Stomach smooth muscle (tissue), 2 donors: ENCODE data around the gene CILP2.

Experiments used
- H3K27ac ChIP-seq: one replicate; pipeline ENCODE4 v1.7.0; 2013; ENCODE audit warnings: mild to moderate bottlenecking, low read length, inconsistent platforms
- H3K27me3 ChIP-seq, 2 donors: one replicate each; pipeline ENCODE4 v1.7.0; 2013; ENCODE audit warnings: low read length in 2 of 2; ENCODE audit not compliant: insufficient read depth in 2 of 2, control insufficient read depth in 1 of 2
- H3K36me3 ChIP-seq, 2 donors: one replicate each; pipeline ENCODE4 v1.7.0; 2013; ENCODE audit warnings: low read length in 2 of 2; ENCODE audit not compliant: control insufficient read depth in 2 of 2, insufficient read depth in 2 of 2
- H3K4me1 ChIP-seq: one replicate; pipeline ENCODE4 v1.7.0; 2013; ENCODE audit warnings: low read length; ENCODE audit not compliant: control insufficient read depth, insufficient read depth
- H3K4me3 ChIP-seq, 2 donors: one replicate each; pipeline ENCODE4 v1.7.0; 2013; ENCODE audit warnings: low read length in 2 of 2
- H3K9ac ChIP-seq, 2 donors: one replicate each; pipeline ENCODE4 v1.7.0; 2013; ENCODE audit warnings: low read length in 2 of 2, mild to moderate bottlenecking in 1 of 2
- H3K9me3 ChIP-seq, 2 donors: one replicate each; pipeline ENCODE4 v1.7.0; 2013; ENCODE audit warnings: low read length in 2 of 2; ENCODE audit not compliant: control insufficient read depth in 2 of 2
- donor health status: healthy.
- donor health status: Pancreatic carcinoma.

Gene CILP2

DNA sequence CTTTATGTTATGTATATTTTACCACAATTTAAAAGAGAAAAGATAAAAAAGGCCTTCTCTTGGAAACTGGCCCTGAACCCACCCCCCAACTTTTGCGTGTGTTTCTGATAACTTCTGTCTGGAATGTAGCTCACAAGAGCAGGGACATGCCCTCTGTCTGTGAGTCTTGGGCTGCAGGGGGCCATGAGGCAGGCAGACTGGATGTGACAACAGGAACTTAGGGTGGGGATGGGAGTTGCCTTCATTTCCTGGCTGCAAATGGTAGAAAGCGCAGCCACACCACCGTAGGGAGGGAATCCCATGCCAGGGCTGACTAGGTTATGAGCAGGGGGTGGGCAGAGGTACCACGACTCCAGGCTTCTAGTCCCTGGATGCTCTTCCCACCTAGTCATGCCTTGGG lies 21.9 kb downstream of the CILP2 start:
- H3K4me3 ChIP-seq: no peak overlapping the region
- no peak overlapping the region for H3K27ac ChIP-seq
- H3K27me3 ChIP-seq: no peaks in the 10 kb centered on the region
- no peaks in the 10 kb centered on the region for H3K9me3 ChIP-seq
- H3K4me1 ChIP-seq: no peaks in the 10 kb centered on the region
- no peak overlapping the region for H3K9ac ChIP-seq
- H3K36me3 ChIP-seq: no peaks in the 10 kb centered on the region

DNA sequence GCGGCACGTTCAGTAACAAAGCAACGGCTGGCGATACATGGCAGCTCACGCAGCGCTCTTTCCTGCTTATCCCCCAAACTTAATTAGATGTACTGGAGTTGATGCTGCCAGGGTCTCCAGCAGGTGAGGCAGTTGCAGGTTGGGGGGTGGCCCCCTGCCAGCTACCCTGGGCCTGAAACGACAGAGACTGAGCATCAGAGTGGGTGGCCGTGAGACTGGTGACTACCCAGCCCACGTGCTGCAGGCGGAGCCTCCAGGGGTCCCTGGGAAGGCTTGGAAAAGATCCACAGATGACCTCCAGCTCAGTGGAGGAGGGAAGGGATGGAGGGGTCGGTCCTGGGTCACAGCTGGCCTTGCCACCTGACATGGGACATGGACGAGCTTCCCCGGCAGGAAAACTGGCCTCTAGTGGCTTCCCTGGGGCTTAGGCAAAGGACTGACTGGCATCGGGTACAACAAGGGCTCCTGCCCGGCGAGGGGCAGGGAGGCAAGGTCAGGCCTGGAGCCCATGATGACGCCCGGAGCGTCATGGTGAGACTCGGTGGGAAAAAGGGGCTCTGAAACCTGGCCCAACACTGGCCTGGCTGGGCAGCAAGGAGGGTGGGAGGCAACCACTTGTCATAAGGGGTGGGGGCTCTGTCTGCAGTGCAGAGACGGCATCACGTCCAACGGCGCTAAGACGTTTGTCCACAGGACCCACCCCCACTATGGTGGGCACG lies 24.0 kb downstream of the CILP2 start:
- H3K27ac ChIP-seq: no peak overlapping the region
- no peaks in the 10 kb centered on the region for H3K9me3 ChIP-seq
- no peak overlapping the region for H3K4me3 ChIP-seq
- no peaks in the 10 kb centered on the region for H3K4me1 ChIP-seq
- H3K27me3 ChIP-seq: no peaks in the 10 kb centered on the region
- H3K36me3 ChIP-seq: no peaks in the 10 kb centered on the region
- H3K9ac ChIP-seq: no peak overlapping the region

DNA sequence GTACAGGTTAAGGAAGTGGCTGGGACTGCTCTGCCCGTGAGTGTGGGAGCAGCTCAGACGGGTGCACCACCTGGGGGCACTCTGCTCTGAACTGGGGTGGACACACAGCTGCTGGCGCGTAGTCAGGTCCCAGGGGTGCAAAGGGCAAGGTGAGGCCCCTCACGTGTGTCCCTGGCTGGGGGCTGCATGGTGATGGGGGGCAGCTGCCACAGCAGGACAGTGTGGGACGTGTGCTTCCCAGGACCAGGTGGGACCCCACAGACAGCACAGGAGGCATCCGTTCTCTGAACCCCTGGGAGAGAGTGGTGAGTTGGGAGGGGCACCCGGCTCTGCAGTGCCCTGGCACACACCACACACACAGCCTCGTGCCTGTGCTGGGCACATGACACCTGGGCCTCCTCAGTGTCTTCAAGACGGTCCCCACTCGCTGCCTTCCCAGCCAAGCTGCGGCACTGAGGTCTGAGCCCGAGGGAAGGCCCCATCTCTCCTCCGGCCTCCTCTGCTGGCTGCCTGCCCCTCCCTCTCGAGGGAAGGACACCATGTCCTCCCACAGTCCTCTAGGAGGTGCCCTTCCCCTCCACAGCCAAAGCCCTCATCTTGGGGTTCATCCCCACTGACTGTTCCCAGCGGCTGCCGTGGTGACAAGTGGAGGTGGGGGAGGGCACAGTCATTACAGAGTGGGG lies 24.7 kb downstream of the CILP2 start:
- Histone ChIP-seq H3K4me1 (no peaks in the 10 kb centered on the region), H3K27me3 (no peaks in the 10 kb centered on the region), H3K36me3 (no peaks in the 10 kb centered on the region), H3K4me3 (no peak overlapping the region), H3K9me3 (no peaks in the 10 kb centered on the region), H3K27ac (no peak overlapping the region), H3K9ac (no peak overlapping the region)

DNA sequence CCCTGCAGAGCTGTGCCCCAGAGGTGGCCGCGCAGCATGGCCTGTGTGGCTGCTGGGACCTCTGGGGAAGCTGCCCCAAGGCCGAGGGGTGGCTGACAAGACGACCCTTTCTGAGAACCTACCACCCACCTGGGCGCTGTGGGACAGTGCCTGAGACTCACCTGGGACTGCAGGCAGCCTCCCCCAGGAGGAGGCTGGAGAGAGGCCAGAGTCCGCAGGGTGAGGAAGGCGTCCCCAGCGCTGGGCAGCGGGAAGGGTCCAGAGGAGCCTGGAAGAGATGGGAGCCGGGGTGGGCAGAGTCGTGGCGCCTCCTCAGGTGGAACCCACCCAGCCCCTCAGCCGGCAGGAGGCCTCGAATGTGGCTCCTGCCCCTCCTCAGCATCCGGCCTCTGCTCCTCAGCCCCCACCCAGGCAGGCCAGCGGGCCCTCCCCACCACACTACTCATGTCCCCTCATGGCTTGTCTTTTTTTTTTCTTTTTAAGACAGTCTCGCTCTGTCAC lies 25.3 kb downstream of the CILP2 start:
- no peak overlapping the region for H3K4me3 ChIP-seq
- no peaks in the 10 kb centered on the region for H3K36me3 ChIP-seq
- H3K4me1 ChIP-seq: no peaks in the 10 kb centered on the region
- no peaks in the 10 kb centered on the region for H3K9me3 ChIP-seq
- no peaks in the 10 kb centered on the region for H3K27me3 ChIP-seq
- H3K27ac ChIP-seq: no peak overlapping the region
- H3K9ac ChIP-seq: no peak overlapping the region

DNA sequence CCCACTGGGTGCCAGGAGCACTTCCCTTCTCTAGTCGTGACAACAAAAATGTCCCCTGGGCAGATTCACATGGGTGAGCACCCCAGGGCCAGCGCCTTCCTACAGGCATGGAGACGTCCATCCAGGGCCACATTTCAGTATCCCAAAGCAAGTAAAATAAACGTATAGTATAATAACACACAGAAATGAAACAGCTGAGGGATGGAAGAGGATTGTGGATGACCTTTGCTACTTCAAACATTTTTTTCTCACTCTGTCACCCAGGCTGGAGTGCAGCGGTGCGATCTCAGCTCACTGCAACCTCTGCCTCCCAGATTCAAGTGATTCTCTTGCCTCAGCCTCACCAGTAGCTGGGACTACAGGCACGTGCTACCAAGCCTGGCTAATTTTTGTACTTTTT lies 28.2 kb downstream of the CILP2 start:
- no peaks in the 10 kb centered on the region for H3K9me3 ChIP-seq
- no peak overlapping the region for H3K27ac ChIP-seq

DNA sequence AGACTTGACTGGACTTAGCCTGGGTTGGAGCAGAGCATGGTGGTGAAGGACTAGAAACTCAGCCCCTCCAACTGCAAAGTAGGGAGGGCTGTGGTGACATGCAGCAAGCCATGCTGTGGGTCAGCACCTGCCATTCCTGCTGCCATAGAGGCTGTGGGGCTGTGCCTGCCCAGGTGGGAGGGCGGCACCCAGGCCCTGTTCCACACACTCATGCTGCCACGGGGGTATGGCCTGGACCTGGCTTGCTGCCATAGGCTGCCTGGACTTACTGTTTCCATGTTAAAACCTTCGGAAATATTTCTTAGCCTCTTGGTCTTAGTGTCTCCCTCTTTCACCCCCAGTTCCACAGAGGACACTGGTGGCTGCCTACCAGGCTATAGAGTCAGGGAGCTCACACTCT lies 29.3 kb downstream of the CILP2 start:
- H3K36me3 ChIP-seq: no peaks in the 10 kb centered on the region
- no peaks in the 10 kb centered on the region for H3K27me3 ChIP-seq
- no peak overlapping the region for H3K4me3 ChIP-seq
- no peak overlapping the region for H3K27ac ChIP-seq
- H3K9ac ChIP-seq: no peak overlapping the region
- no peaks in the 10 kb centered on the region for H3K9me3 ChIP-seq
- no peaks in the 10 kb centered on the region for H3K4me1 ChIP-seq

More for the DNA sequence above, 28.2 kb downstream of the CILP2 start:
- Histone ChIP-seq H3K9ac (no peak overlapping the region), H3K4me1 (no peaks in the 10 kb centered on the region), H3K36me3 (no peaks in the 10 kb centered on the region), H3K4me3 (no peak overlapping the region), H3K27me3 (no peaks in the 10 kb centered on the region)

DNA sequence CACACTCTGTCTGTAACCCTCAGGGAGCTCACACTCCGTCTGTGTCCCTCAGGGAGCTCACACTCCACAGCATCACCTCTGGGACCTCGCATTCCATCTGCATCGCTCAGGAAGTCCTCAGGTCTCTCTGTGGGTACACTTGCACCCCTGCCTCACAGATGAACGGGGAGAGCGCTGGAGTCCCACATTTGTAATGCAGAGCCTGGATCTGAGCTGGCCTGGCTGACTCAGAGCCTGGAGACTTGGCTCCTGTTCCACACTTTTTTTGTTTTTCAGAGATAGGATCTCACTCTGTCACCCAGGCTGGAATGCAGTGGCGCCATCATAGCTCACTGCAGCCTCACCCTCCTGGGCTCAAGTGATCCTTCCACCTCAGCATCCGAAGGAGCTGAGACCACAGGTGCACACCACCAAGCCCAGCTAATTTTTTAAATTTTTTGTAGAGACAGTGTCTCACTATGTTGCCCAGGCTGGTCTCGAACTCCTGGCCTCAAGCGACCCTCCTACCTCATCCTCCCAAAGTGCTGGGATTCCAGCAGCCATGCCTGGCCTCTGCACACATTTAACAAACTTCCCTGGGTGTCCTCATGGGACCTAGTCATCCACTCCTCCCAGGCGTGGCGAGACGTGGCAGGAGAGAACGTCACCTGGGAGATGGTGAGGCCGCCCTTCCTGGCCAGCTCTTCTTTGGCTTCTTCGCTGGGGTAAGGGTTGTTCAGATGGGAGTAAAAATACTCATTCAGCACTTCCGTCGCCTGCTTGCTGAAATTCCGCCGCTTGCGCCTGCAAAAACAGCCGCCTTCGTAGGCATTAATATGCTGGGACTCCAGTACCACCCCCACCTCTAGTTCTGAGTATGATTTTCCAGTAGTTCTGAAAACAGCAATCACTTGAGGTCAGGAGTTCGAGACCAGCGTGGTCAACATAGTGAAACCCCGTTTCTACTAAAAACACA lies 31.0 kb downstream of the CILP2 start:
- Histone ChIP-seq H3K27ac (no peak overlapping the region), H3K36me3 (no peaks in the 10 kb centered on the region), H3K9ac (no peak overlapping the region), H3K4me3 (no peak overlapping the region), H3K27me3 (no peaks in the 10 kb centered on the region), H3K9me3 (no peaks in the 10 kb centered on the region), H3K4me1 (no peaks in the 10 kb centered on the region)

DNA sequence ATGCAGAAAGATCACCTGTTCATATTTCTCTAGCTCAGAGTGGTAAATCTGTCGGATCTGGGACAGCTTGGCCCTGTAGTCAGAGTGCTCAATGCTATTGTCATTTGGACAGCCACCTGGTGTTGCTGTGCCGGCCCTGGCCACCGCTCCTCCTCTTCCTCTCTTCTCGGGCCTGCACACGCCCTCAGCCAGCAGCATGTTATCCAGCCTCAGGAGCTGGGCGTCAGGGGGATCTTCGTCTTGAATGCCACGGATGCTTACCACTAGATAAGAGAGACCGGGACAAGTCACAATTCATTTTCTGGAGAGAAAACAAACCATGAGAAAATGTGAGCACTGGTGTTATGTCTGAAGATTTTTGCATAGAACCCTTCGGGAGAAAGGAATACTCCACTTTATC lies 32.5 kb downstream of the CILP2 start:
- H3K9me3 ChIP-seq: no peaks in the 10 kb centered on the region
- no peaks in the 10 kb centered on the region for H3K4me1 ChIP-seq
- H3K36me3 ChIP-seq: no peaks in the 10 kb centered on the region
- no peak overlapping the region for H3K9ac ChIP-seq
- H3K27ac ChIP-seq: no peak overlapping the region
- no peaks in the 10 kb centered on the region for H3K27me3 ChIP-seq
- no peak overlapping the region for H3K4me3 ChIP-seq

DNA sequence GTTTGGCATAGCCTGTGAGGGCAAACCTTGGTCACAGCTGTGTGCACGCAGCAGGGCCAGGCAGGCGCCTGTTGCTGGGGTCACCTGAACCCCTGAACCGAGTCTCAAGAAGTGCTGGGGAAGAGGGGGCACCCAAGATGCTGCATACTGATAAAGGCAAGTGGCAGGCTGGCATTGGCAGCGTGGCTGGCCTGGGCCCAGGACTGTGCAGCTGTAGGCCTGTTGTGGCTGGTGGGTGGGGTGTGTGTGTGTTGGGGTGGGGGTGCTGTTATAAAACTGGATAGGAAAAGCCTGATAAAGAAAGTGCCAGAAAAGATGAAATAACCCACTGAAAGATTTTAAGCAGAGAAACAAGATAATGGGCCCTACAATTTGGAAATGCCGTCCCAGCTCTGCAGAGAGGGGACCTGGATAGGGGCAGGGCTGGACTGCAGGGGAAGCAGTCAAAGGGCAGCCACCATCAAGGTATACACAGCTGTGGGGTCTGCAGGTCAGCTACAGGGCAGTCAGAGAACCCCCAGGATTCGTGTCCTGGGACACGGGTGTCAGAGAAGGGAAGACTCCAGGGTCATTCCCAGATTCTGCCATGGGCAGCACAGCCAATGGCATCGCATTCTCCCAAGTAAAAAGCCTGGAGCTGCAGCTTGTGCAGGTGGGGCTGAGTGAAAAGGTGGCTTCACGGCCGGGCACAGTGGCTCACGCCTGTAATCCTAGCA lies 33.2 kb downstream of the CILP2 start:
- Histone ChIP-seq H3K4me3 (no peak overlapping the region), H3K36me3 (no peaks in the 10 kb centered on the region), H3K27me3 (no peaks in the 10 kb centered on the region), H3K4me1 (no peaks in the 10 kb centered on the region), H3K9me3 (no peaks in the 10 kb centered on the region), H3K9ac (no peak overlapping the region), H3K27ac (no peak overlapping the region)

DNA sequence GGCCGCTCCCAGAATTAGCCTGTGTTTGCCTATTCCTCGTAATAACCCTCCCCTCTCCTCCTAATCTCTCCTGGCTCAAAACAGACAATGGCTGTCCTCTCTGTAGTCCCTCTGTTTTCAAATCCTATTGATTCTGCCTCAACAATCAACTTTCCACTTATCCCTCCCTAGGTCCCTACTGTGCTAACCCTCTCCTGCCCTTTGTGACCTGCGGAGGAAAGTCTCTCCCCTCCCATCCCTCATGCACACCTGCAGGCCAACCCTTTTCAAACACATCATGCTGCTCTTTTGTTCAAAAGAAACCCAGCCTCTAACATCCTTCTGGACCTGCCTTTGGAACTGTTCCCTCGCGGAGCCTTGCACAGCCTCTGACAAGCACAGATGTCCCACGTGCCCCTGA lies 37.3 kb downstream of the CILP2 start:
- Histone ChIP-seq H3K27ac (no peak overlapping the region), H3K36me3 (no peaks in the 10 kb centered on the region), H3K27me3 (no peaks in the 10 kb centered on the region), H3K4me1 (no peaks in the 10 kb centered on the region), H3K9ac (no peak overlapping the region), H3K4me3 (no peak overlapping the region), H3K9me3 (no peaks in the 10 kb centered on the region)
